Stimulated activated CD8-positive, alpha-beta memory T cell treated with anti-CD3 and anti-CD28 coated beads, Interleukin-15, amount 100 ng/mL, for 24 hours (primary cell): Measurements from ENCODE around the gene MPG.
"Not testable (repeated sequence)": the region's sequence is repeated elsewhere in the genome, so short reads cannot be mapped to it uniquely, and the experiment has no call there.

ENCODE experiments used
- DNase-seq: peaks from one replicate; pipeline ENCODE4 v3.0.0-alpha.2; 2020; ENCODE audit warnings: low read depth

MPG gene, protein sequence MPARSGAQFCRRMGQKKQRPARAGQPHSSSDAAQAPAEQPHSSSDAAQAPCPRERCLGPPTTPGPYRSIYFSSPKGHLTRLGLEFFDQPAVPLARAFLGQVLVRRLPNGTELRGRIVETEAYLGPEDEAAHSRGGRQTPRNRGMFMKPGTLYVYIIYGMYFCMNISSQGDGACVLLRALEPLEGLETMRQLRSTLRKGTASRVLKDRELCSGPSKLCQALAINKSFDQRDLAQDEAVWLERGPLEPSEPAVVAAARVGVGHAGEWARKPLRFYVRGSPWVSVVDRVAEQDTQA

DNA sequence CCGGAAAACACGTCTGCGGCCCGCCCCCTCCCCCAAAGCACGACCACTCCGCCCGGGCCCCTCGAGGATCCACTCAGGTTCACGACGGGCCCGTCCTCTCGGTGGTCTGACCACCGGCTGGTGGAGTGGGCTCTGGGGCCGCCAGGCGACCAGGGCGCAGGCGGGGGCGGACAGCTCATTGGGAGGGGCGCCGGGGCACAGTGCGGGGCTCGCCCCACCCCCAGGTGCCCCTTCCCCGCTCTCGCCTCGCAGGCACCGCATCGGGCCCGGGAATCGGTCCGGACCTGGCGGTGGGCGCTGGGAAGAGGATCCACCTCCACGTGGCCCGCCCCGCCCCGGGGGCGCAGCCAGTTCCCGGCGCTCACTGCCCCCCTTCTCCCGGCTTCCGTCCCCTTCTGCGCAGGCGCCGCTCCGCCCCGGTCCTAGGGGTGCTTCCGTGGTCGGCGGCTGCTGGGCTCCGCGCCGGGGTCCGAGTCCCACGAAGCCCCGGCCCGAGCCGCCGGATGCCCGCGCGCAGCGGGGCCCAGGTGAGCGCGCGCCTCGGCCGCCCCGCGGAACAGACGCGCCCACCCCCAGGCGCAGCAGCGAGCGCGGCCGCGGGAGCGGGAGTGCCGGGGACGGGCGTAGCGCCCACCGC lies at the start of gene MPG:
Gene MPG (plus strand): TSS at position 419 of the 637 bp plus-strand sequence. CDS start 85 bp downstream, at position 504.
- DNase-seq = peak; percentile 71

DNA sequence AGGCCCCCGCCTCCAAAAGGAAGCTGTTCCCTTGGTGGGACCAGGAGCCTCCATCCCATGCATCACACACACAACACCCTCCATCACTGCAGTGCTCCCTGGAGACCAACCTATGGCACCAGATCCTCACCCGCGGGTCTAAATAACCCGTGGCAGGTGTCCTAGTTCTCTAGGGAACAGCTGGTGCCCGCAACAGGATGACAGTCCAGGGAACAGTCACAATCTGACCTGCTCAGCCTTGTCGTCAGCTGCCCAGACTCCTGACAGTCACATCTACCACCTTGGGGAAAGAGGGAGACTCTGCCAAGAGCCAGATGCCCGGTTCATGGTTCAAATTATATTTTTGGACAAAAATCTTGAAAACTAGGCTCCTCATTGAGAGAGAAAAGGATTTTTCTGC lies 47.4 kb upstream of the MPG start:
- not testable (repeated sequence) for DNase-seq

DNA sequence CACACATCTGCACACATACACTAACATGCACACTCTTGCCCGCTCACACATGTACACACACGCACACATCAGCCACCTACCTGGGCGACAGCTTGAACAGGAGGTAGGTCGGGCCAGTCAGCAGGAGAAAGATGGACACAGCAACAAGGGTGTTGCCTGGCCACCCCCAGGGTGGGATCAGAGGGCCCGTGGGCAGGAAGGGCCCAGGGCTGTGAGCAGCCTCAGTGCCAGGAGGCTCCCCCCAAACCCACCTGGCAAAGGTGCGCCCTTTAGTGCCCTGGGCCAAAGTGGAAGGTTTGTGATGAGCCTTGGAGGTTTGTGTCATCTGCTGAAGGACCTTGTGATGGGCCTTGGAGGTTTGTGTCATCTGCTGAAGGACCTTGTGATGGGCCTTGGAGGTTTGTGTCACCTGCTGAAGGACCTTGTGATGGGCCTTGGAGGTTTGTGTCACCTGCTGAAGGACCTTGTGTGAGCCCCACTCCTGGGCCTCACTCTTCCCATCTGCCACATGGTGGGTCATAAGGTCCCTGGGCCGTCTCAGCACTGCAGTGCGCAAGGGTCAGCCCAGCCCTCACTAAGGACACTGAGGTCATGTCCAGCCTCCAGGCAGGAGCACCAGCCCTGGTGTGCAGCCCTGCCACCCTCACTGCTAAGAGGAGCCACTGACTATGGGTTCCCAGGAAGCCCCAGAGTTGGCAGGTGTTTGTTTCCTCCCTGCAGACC lies 44.7 kb upstream of the MPG start:
- not testable (repeated sequence) for DNase-seq

DNA sequence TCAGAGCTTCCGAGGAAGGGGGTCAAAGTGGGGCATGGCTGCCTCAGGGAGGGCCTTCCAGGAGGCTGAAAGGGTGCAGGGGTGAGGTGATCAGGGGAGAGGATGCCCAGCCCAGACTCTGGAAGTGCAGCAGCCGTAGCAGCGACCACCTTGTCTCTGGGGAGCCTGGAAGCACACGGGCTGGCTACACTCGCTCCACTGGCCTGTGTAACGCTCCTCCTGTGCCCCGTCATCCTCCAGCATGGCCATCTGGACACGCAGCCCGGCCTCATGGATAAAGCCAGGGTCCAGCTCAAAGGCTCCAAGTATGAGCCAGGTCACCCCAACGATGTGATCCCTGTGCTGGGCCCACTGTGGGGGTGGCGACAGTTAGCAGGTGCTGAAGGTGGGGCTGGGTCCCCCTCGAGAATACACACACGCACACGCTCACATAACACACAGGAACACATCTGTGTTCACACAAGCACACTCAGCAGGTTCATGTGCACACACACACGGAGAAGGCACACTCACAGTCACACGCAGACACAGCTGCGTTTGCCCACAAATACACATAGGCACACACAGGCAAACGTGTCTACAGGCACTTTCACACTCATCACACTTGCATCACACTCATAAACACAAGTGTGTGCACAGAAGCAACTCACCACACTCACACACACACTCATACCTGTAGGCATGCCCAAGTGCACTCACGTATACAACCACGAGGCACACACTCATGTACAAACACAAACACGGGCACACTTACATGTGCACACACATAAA lies 44.0 kb upstream of the MPG start:
- DNase-seq = no peak

DNA sequence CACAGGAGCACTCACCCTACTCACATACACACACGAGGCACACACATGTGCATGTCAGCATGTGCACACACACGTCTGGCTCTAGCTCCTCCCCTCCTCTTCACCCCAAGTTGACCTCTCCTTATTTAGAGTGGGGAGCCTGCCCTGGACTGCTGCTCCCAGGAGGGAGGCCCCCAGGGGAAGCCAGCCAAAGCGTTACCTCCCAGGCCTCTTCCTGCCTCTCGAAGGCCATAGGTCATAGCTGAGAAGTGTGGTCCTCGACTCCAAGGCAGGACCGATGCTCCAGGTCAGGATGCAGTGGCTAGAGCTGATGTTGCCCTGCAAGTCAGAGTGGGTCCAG lies 43.4 kb upstream of the MPG start:
- DNase-seq = no peak

DNA sequence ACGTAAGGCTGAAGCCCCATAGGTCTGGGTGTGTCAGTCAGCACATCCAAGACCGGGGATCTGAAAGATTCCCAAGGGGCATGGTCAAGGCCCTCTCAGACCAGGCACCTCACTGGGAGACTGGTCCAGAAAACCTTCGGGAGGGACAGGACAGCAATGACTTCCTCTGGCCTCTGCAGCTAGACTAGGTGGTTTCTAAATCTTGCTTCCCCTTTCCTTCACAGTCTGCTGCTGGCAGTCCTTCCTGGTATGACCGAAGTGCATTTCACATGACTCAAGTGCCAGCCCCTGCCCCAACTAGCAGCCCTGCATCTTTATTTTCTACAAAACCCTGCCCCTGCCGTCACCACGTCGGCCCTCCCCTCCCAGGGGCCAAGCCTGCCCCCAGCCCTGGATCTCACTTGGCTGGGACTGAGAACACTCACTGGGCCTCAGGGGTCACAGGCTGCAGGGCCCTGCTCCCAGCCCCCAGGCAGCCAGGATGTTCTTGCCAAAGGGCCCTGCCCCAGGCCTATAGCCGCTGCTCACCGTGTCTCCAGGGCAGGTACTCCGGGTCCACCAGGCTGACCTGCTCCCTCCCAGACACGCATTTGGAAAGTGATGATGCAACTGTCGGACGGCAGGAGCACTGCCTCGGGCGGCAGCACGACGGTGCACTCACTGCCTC lies 42.9 kb upstream of the MPG start:
- no peak for DNase-seq

DNA sequence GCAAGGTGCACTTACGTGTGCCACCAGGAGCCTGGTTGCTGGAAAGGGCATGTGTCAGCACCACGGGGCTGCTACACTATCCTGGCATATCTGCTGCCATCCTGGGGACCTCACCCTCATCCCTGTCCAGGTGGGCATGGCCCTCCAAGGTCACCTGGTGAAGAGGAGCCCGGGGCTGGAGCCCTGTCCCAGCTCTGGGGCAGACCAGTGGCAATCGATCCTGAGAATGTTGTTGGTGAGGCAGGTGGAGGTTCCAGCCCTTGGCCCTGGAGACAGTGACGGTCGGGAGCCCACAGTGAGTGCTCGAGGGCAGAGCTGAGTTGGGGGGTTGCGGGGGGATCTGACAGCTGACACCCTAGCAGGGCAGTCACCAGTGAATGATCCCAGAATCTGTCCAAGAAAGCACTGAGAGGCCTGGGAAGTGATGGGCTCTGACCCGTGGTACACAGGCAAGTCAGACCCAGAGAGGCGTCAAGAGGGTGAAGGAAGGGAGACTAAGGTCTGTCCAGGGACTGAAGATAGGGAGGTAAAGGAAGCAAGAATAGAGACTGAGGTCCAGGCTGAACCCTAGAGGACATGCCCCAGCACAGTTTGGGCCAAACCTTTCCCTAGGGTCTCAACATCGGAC lies 42.2 kb upstream of the MPG start:
- no peak for DNase-seq

DNA sequence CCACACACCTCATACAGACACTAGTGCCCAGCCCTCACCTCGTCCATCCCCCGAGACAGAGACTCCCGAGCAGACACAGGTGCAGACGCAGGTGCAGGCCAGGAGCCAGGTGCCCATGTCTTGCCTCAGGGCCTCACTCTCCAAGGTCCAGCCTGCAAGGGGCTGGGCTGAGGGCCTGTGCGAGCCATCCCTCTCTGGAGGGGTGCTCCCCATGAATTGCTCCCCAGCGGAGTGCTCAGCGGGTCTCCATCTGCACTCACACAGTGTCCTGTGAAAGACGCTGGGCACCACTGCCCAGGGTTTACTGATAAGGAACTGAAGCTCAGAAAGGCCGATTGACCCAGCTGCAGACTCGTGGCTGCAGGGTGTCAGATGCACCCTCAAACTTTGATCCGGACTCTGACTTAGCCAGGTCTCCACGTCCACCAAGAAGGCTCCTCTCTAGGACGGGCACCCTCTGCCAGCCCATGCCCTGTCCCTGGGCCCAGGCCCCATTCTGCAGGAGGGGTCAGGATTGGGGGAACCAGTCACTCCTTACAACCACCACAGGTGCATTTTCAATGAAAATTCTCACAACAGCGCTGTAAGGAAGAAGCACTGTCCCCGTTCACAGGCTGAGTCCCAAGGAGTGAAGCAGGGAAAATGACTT lies 41.6 kb upstream of the MPG start:
- no peak for DNase-seq

DNA sequence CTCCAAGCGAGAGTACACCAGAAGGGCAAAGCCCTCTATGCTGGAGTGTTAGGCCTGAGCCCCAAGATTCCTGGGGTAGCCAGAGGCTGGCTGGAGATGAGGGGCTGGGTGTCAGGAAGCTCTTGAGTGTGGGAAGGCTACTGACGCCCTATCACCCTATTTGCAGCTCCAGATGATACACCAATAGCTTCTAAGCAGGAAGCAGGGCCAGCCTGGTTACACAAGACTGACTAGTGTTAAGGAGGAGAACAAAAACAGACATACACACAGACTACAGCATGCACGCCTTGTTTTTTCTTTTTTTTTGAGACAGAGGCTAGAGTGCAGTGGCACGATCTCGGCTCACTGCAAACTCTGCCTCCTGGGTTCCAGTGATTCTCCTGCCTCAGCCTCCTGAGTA lies 40.5 kb upstream of the MPG start:
- no peak for DNase-seq

DNA sequence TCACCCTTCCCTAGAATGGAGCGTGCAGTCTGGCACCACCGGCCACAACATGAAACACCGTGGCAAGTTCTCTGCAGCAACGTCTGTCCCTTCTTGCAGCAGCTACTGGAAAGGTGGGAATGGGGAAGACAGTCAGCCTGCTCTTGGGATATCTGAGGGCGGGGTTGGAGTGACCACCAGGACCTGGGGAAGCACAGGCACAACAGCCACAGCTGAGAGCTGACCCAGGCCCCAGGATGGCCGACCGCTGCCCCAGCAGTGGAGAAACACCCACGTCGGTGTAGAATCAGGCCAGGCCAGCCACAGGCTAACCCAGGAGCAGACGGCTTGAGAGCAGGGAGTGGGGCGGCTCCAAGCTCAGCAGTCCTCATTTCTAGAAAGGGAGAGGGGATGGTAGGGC lies 39.8 kb upstream of the MPG start:
- DNase-seq = not testable (repeated sequence)

DNA sequence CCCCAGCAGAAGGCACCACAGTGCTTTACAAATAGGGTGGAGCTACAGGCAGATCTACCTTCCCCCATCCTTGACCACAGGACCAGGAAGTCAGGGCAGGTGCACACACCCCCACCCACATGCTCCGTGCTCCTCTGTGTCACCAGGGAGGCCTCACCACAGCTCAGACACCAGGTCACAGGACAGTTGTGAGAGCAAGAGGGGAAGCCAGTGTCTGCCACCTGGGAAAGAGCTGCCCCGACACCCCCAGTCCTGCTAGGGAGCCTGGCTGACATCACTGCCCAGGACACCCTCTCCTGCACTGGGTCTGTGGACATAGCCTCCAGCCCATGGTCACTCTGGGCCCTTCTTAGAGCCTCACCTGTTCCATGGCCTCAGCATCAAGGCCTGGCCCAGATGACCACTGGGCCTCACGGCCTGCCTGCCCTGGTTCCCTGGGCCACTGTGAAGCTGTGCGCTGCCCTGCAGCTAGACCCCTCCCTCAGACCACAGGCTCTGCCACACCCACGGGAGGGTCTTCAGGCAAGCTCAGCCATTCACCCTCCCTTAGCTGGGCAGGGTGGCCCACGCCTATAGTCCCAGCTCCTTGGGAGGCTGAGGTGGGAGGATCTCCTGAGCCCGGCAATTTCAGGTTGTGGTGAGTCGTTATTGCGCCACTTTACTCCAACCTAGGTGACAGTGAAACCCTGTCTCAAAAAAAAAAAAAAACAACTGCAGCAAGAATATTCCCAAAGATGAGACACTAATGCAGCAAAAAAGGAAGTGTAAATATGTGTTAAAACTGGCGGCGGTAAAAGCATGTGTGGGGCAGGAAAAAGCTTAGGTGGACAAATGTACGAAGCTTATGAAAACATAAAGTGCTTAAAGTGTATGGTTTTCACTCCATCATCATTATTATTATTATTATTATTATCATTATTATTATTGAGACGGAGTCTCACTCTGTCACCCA lies 38.8 kb upstream of the MPG start:
- DNase-seq = no peak

DNA sequence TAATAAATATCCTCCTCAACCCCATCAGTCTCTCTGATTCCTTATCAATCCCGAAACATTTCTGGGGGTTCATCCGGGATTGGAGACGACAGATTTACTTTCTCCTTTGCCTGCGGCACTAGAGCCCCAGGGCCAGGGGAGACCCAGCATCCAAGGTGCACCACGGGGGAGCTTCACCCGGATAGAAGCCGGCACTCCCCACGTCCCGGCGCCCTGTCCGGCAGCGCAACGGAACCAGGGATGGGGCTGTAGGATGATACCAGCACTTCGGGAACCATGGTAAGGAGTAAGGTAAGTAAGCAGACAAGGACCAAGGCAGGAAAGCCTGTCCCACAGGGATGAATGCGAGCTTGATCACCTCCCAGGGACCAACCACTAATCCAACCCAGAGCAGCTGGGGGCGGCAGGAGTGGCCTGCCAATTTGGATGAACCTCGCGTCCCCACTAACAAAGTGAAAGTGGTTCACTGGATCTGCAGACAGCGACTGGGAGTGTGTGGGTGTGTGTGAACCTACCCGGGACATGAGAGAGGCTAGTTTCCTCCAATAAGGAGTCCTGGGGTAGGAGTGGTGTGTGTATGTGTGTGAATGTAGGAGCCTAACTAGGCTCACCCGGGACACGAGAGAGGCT lies 36.5 kb upstream of the MPG start:
- no peak for DNase-seq

DNA sequence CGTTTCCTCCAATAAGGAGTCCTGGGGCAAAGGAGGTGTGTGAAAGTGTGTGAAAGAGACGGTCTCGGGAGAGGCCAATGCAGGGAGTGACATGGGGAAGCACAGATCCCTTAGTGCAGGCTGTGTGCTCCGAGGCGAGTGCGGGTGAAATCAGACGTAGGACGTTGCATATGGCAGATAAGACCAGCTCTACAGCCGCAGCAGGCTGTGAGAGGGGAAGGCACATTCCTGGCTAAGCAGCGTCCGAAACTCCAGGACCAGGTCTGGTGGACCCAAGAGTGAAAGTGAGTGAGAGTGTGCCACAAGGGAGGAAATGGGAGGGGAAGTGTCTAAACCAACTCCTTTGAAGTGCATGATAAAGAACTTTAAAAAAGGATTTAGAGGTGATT lies 36.0 kb upstream of the MPG start:
- DNase-seq = no peak

DNA sequence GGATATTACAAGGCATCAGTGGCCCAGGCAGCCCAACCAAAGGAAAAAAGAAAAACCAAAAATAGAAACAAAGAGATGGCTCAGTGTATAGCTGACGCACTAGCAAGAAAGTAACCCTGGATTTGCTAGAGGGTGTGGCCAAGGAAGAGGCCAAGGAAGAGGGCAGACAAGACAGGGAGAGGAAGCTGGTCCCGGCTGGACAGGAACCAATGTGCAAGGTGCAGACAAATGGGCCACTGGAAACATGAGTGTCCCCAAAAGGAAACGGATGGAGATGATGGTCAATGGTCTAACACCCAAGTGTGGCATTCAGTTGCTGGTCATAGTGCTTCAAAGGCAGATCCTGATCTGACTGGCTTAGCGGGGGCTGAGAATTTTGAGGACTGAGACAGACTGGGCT lies 35.3 kb upstream of the MPG start:
- no peak for DNase-seq

DNA sequence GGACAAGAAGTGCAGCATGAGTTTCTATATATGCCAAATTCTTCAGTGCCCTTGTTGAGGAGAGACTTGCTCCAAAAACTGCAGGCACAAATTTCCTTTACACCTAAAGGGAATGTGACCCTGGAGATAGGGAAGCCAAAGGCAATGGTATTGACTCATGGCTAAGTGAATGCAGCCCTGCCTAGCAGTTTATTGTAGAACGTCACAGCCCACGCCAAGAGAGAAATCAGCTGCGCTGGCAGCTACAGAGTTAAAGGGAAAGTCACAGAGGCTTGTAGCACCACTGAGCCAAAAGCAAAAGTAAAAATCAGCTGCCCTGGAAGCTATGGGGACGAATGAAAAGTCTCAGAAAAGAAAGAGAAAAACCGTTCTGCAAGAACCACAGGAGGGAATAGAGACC lies 34.7 kb upstream of the MPG start:
- no peak for DNase-seq

DNA sequence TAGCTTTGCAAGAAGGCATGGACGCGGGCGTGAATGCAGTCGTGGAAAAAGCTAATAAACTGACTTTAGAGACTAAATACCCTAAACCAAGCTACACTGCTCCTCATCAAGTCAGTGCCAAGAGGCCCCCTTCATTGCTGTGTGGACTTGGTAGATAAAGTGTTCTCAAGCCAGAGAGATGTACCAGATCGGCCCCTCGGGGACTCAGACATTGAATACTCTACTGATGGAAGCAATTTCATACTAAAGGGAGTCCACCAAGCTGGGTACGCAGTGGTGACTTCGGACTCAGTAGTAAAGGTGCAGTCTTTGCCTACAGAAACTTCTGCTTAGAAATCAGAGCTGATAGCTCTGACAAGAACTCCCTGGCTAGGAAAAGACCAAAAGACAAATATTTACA lies 33.4 kb upstream of the MPG start:
- DNase-seq = no peak

DNA sequence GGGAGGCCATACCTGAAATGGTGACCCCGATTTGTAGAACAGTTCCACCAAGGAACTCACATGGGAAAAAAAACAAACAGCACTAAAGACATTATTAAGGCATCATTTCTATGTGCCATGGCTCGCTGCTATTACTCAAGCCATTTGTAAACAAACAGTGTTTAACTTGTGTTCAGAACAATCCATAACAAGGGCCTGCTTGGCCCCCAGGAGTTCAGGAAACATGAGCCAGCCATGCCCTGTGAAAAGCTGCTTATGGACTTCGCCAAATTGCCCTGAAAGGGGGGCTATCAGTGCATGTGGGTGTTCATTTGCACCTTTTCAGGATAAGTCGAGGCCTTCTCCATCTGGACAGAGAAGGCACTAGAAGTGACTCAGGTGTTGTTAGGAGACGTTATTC lies 32.6 kb upstream of the MPG start:
- no peak for DNase-seq

DNA sequence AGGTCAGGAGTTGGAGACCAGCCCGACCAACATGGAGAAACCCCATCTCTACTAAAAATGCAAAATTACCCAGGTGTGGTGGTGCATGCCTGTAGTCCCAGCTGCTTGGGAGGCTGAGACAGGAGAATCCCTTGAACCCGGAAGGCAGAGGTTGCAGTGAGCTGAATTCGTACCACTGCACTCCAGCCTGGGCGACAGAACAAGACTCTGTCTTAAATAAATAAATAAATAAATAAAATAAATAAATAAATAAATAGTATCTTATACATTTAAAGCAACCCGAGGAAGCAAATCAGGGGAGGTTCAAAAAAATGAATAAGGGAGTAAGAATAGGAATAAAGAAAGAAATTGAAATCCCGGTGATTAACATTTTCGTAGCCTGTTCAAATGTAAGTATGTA lies 31.5 kb upstream of the MPG start:
- DNase-seq = not testable (repeated sequence)

DNA sequence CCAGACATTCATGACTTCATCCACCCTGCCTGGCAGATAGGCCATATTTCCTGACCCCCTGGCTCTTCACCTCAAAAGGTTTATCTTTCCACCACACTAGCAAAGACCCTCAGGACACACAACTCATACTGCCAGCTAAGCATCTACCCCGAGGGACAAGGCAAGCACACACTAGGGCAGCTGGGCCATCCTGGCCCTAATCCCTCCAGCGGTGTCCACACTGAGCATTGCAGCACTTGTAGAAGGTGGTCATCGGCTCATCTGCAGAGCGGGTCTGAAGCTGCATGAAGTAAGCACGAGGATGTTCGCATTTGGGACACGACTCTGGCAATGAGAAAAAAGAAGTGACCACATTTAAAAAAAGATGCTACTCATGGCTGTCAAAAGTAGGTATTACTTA lies 30.8 kb upstream of the MPG start:
- no peak for DNase-seq
